ENCODE results near the gene ARL3. TPM values are rescaled to one million over a fixed set of nuclear protein-coding genes. Genes with fewer than 3 reads are reported as not detected.
A peak's percentile ranks its signal among the peaks of the same experiment; 100 is the strongest.

The ARL3 gene
- total RNA-seq, 4 donors from 2014 or later, result 11.0 to 17.7 (median 13.8) TPM

- DNase-seq (ENCODE audit: low spot score in 2 of 2), result no peak
- no peak overlapping the region for H3K4me3 ChIP-seq
- no peaks in the 10 kb centered on the region for H3K9me3 ChIP-seq
- H3K4me1 ChIP-seq, result peaks cover 0 to 74% (median 31%) of the 10 kb centered on the region in 4 donors
- H3K27ac ChIP-seq, result peak overlapping the region; percentile 28 to 93 (median 74)
- TF ChIP-seq, protein P1, sequence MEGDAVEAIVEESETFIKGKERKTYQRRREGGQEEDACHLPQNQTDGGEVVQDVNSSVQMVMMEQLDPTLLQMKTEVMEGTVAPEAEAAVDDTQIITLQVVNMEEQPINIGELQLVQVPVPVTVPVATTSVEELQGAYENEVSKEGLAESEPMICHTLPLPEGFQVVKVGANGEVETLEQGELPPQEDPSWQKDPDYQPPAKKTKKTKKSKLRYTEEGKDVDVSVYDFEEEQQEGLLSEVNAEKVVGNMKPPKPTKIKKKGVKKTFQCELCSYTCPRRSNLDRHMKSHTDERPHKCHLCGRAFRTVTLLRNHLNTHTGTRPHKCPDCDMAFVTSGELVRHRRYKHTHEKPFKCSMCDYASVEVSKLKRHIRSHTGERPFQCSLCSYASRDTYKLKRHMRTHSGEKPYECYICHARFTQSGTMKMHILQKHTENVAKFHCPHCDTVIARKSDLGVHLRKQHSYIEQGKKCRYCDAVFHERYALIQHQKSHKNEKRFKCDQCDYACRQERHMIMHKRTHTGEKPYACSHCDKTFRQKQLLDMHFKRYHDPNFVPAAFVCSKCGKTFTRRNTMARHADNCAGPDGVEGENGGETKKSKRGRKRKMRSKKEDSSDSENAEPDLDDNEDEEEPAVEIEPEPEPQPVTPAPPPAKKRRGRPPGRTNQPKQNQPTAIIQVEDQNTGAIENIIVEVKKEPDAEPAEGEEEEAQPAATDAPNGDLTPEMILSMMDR (IDR thresholded peaks at IDR 0.05), result peak; percentile 32 to 77 (median 49)
- TF ChIP-seq EP300 (IDR thresholded peaks at IDR 0.05) (peak in 1 of 2 donors; percentile 62), POLR2A (IDR thresholded peaks at IDR 0.05) (no peak)
- 71 to 73% methylated on average over 3 to 4 of the region's 4 CpGs for WGBS, 2 donors
- H3K36me3 ChIP-seq, result no peaks in the 10 kb centered on the region
- no peaks in the 10 kb centered on the region for H3K27me3 ChIP-seq
These were observed 38.9 kb upstream of the ARL3 start for GRCh38 chr10:102752934-102753664.

GRCh38 chr10:102752266-102752930, 38.2 kb upstream of the ARL3 start:
- TF ChIP-seq EP300 (IDR thresholded peaks at IDR 0.05), result peak in 1 of 2 donors; percentile 69
- TF ChIP-seq, protein P1 (IDR thresholded peaks at IDR 0.05), result no peak
- no peak for TF ChIP-seq POLR2A (IDR thresholded peaks at IDR 0.05)
- no peaks in the 10 kb centered on the region for H3K9me3 ChIP-seq
- peaks cover 0 to 72% (median 31%) of the 10 kb centered on the region in 4 donors for H3K4me1 ChIP-seq
- H3K4me3 ChIP-seq, result no peak overlapping the region
- 67 to 73% methylated on average over 9 of the region's 9 CpGs for WGBS, 2 donors
- no peaks in the 10 kb centered on the region for H3K36me3 ChIP-seq
- no peaks in the 10 kb centered on the region for H3K27me3 ChIP-seq
- peak in 1 of 2 donors; percentile 49 for DNase-seq (ENCODE audit: low spot score in 2 of 2)
- H3K27ac ChIP-seq, result peak overlapping the region; percentile 28 to 93 (median 74)

DNA sequence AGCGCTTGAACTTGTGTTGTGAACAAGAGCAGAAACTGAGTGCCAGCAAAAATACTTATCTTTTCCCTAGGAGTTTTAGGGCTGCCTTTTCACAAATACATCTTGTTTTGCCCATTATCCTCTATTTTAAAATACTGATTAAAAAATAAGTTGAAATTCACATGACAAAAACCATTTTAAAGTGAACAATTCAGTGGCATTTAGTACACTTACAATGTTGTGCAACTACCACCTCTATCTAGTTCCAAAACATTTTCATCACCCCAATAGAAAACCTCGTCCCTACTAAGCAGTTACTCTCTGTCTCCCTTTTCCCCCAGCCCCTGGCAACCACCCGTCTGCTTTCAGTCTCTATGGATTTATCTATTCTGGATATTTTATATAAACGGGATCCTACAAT, 31.0 kb upstream of the ARL3 start:
- Histone ChIP-seq H3K4me1 (peaks cover 0 to 51% (median 12%) of the 10 kb centered on the region in 4 donors), H3K36me3 (no peaks in the 10 kb centered on the region), H3K4me3 (peak overlapping the region; percentile 58 to 99 (median 88)), H3K9me3 (no peaks in the 10 kb centered on the region), H3K27me3 (no peaks in the 10 kb centered on the region), H3K27ac (peak overlapping the region in 3 of 4 donors; percentile 82 to 98 (median 94))
- DNase-seq (ENCODE audit: low spot score in 2 of 2), result no peak
- WGBS, 2 donors, result 28 to 32% methylated on average over 4 of the region's 4 CpGs
- no peak for TF ChIP-seq POLR2A (IDR thresholded peaks at IDR 0.05)
- TF ChIP-seq, protein P1 (IDR thresholded peaks at IDR 0.05), result no peak
- no peak for TF ChIP-seq EP300 (IDR thresholded peaks at IDR 0.05)

- Histone ChIP-seq H3K27me3 (no peaks in the 10 kb centered on the region), H3K4me1 (peaks cover 0 to 48% (median 12%) of the 10 kb centered on the region in 4 donors), H3K4me3 (peak overlapping the region; percentile 58 to 99 (median 88)), H3K27ac (peak overlapping the region; percentile 81 to 98 (median 88)), H3K36me3 (no peaks in the 10 kb centered on the region), H3K9me3 (no peaks in the 10 kb centered on the region)
- TF ChIP-seq EP300 (IDR thresholded peaks at IDR 0.05) (no peak), POLR2A (IDR thresholded peaks at IDR 0.05) (no peak)
- TF ChIP-seq, protein P1 (IDR thresholded peaks at IDR 0.05), result no peak
- WGBS, 2 donors, result 3 to 5% methylated on average over 9 of the region's 9 CpGs
- DNase-seq (ENCODE audit: low spot score in 2 of 2), result no peak
These were observed 30.3 kb upstream of the ARL3 start for GRCh38 chr10:102744374-102745051.
